Measurements from ENCODE around the gene PDZRN3.

The PDZRN3 gene

DNA sequence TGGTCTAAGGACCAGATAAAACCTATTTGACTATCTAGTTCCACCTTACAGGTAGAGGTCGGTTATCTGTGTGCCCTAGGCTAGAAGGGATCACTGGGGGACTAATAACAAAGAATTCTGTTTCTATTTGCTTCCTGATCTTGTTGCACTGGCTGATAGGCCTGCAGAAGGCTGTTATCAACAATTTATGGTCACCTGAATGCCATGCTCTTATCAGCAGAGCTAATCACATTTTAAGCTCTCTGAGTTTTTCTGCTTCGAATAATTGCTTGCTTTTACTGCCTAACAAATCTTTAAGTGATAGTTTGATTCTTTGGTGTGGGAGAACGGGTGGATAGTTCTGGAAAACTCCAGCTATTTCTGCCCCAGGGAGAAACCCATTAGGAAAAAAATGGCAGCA is 263.1 kb downstream of the PDZRN3 start:
- TF ChIP-seq CTCF (IDR thresholded peaks at IDR 0.05; ENCODE audit: poor library complexity, severe bottlenecking): no peak
- DNase-seq (ENCODE audit: low spot score): no peak
- H3K4me1 ChIP-seq (ENCODE audit: insufficient read depth, poor library complexity, severe bottlenecking): no peaks in the 10 kb centered on the region
- H3K27ac ChIP-seq (ENCODE audit: poor library complexity, severe bottlenecking): no peak overlapping the region
- ATAC-seq (ENCODE audit: low read depth): no peak
- no peaks in the 10 kb centered on the region for H3K9me3 ChIP-seq (ENCODE audit: severe bottlenecking)
- no peak overlapping the region for H3K4me3 ChIP-seq (ENCODE audit: severe bottlenecking)
- no peaks in the 10 kb centered on the region for H3K36me3 ChIP-seq (ENCODE audit: low read depth)
- no peaks in the 10 kb centered on the region for H3K27me3 ChIP-seq (ENCODE audit: insufficient read depth, poor library complexity, severe bottlenecking)

DNA sequence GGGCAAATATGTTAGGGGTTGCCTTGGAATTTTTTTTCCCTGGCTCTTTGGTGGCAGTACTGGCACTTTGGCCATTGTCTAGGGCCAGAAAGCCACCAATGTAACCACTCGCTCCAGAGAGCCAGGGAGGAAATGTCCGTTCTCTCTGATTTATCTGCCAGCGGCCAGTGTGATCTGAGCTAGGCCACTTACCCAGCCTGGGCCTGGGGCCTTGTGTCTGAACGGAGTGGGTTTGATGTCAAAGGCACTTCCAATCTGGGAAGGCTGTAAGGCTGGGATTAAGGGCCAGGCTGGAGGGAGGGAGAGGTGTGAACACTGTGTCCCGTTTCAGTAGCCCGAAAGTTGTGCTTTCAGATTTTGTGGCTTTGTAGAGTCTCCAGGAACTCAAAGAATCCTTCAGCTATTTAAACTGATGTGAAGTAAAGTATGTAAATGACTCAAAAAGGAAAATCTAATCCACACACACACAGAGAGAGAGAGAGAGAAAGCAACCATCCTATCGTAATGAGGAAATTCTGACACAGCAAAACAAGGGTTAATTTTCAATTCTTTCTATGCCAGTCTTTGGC is 271.0 kb downstream of the PDZRN3 start:
- no peak for TF ChIP-seq CTCF (IDR thresholded peaks at IDR 0.05; ENCODE audit: poor library complexity, severe bottlenecking)
- Histone ChIP-seq H3K27ac (ENCODE audit: poor library complexity, severe bottlenecking) (no peak overlapping the region), H3K36me3 (ENCODE audit: low read depth) (no peaks in the 10 kb centered on the region), H3K9me3 (ENCODE audit: severe bottlenecking) (no peaks in the 10 kb centered on the region), H3K4me1 (ENCODE audit: insufficient read depth, poor library complexity, severe bottlenecking) (no peaks in the 10 kb centered on the region), H3K4me3 (ENCODE audit: severe bottlenecking) (no peak overlapping the region), H3K27me3 (ENCODE audit: insufficient read depth, poor library complexity, severe bottlenecking) (peaks cover 4% of the 10 kb centered on the region)
- ATAC-seq (ENCODE audit: low read depth): no peak
- no peak for DNase-seq (ENCODE audit: low spot score)

- Histone ChIP-seq H3K27ac (ENCODE audit: poor library complexity, severe bottlenecking) (no peak overlapping the region), H3K36me3 (ENCODE audit: low read depth) (no peaks in the 10 kb centered on the region), H3K27me3 (ENCODE audit: insufficient read depth, poor library complexity, severe bottlenecking) (peaks cover 4% of the 10 kb centered on the region), H3K4me3 (ENCODE audit: severe bottlenecking) (no peak overlapping the region), H3K4me1 (ENCODE audit: insufficient read depth, poor library complexity, severe bottlenecking) (no peaks in the 10 kb centered on the region), H3K9me3 (ENCODE audit: severe bottlenecking) (no peaks in the 10 kb centered on the region)
- DNase-seq (ENCODE audit: low spot score) (no peak), ATAC-seq (ENCODE audit: low read depth) (no peak)
- no peak for TF ChIP-seq CTCF (IDR thresholded peaks at IDR 0.05; ENCODE audit: poor library complexity, severe bottlenecking)
Observed at GRCh38 chr3:73352841-73353645, 271.7 kb downstream of the PDZRN3 start.

GRCh38 chr3:73351423-73352071 is 273.2 kb downstream of the PDZRN3 start:
- Histone ChIP-seq H3K4me3 (ENCODE audit: severe bottlenecking) (no peak overlapping the region), H3K9me3 (ENCODE audit: severe bottlenecking) (no peaks in the 10 kb centered on the region), H3K27ac (ENCODE audit: poor library complexity, severe bottlenecking) (no peak overlapping the region), H3K27me3 (ENCODE audit: insufficient read depth, poor library complexity, severe bottlenecking) (peaks cover 4% of the 10 kb centered on the region), H3K4me1 (ENCODE audit: insufficient read depth, poor library complexity, severe bottlenecking) (no peaks in the 10 kb centered on the region), H3K36me3 (ENCODE audit: low read depth) (no peaks in the 10 kb centered on the region)
- TF ChIP-seq CTCF (IDR thresholded peaks at IDR 0.05; ENCODE audit: poor library complexity, severe bottlenecking): no peak
- peak; percentile 17; the same call in 2 of the 3 replicates for ATAC-seq (ENCODE audit: low read depth)
- DNase-seq (ENCODE audit: low spot score): no peak
